T-helper 22 cell (primary cell): ENCODE measurements around the gene NUDT22.

Source experiments
- DNase-seq: peaks from one replicate; pipeline ENCODE4 v3.0.0-alpha.2; 2020; ENCODE audit warnings: low read depth

Gene NUDT22

GRCh38 chr11:64225608-64226506 is at the start of gene NUDT22, which contains the start of gene TRPT1:
Gene NUDT22, plus strand, starts transcription at chr11:64226274. Its CDS starts 379 bp downstream, at chr11:64226653.
Gene TRPT1, minus strand, starts transcription at chr11:64226186. Its CDS starts 326 bp downstream, at chr11:64225860.
- peak; percentile 81 for DNase-seq

- DNase-seq: no peak
These were observed 49.3 kb upstream of the NUDT22 start for GRCh38 chr11:64176751-64177150.

- no peak for DNase-seq
These were observed 47.9 kb upstream of the NUDT22 start for GRCh38 chr11:64178203-64178602.

GRCh38 chr11:64178951-64179639 is 47.0 kb upstream of the NUDT22 start:
- DNase-seq: no peak

- DNase-seq: no peak
These were observed 45.2 kb upstream of the NUDT22 start for GRCh38 chr11:64180891-64181290.

- no peak for DNase-seq
These were observed 44.3 kb upstream of the NUDT22 start for GRCh38 chr11:64181506-64182411.

GRCh38 chr11:64183890-64184289 is 42.2 kb upstream of the NUDT22 start:
- DNase-seq: no peak

GRCh38 chr11:64185175-64185692 is 40.8 kb upstream of the NUDT22 start:
- DNase-seq: no peak

GRCh38 chr11:64185693-64186491 is 40.2 kb upstream of the NUDT22 start, which contains the start of gene STIP1:
Gene STIP1, plus strand, starts transcription at chr11:64186171. Its CDS starts 91 bp downstream, at chr11:64186262.
- peak; percentile 99 for DNase-seq

GRCh38 chr11:64186492-64187165 is 39.4 kb upstream of the NUDT22 start:
- DNase-seq: no peak

- no peak for DNase-seq
These were observed 33.6 kb upstream of the NUDT22 start for GRCh38 chr11:64192434-64192833.

- DNase-seq: no peak
These were observed 29.4 kb upstream of the NUDT22 start for GRCh38 chr11:64196626-64197025.

GRCh38 chr11:64198511-64198910 is 27.6 kb upstream of the NUDT22 start:
- no peak for DNase-seq

- DNase-seq: no peak
These were observed 24.5 kb upstream of the NUDT22 start for GRCh38 chr11:64201543-64201942.

- DNase-seq: no peak
These were observed 23.1 kb upstream of the NUDT22 start for GRCh38 chr11:64202992-64203391.

- no peak for DNase-seq
These were observed 22.5 kb upstream of the NUDT22 start for GRCh38 chr11:64203421-64204079.

GRCh38 chr11:64204080-64204440 is 22.0 kb upstream of the NUDT22 start:
- DNase-seq: no peak

- peak; percentile 67 for DNase-seq
These were observed 21.5 kb upstream of the NUDT22 start for GRCh38 chr11:64204464-64204989.

- DNase-seq: peak; percentile 59
These were observed 19.4 kb upstream of the NUDT22 start, which contains the start of gene FERMT3 for GRCh38 chr11:64206457-64207255. Gene FERMT3, plus strand, starts transcription at chr11:64206721. Its CDS starts 644 bp downstream, at chr11:64207365.
